Hepatocyte (in vitro differentiated cells): ENCODE results near the gene NR2C2. TPM values are rescaled to one million over a fixed set of nuclear protein-coding genes. Genes with fewer than 3 reads are reported as not detected.

Experiments used
- DNase-seq: peaks from one replicate; pipeline ENCODE4 v3.0.0-alpha.2; 2016; ENCODE audit warnings: low spot score
- H2AFZ ChIP-seq: fragments of 200-600 bp; sonication (generic); 2 replicates; pipeline ENCODE4 v1.6.0; 2016; ENCODE audit warnings: antibody characterized with exemption, mild to moderate bottlenecking
- H3K27ac ChIP-seq: fragments of 200-600 bp; sonication (generic); 2 replicates; pipeline ENCODE4 v1.5.1; 2016; ENCODE audit warnings: mild to moderate bottlenecking
- H3K27me3 ChIP-seq: fragments of 200-600 bp; sonication (generic); 2 replicates; pipeline ENCODE4 v1.6.1; 2016
- H3K36me3 ChIP-seq: fragments of 200-600 bp; sonication (generic); replicated peaks from 2 replicates; pipeline ENCODE4 v1.5.1; 2016; ENCODE audit warnings: low read depth; ENCODE audit not compliant: insufficient read depth
- H3K4me1 ChIP-seq: fragments of 200-600 bp; sonication (generic); 2 replicates; pipeline ENCODE4 v1.5.1; 2016; ENCODE audit warnings: mild to moderate bottlenecking, moderate library complexity; ENCODE audit not compliant: insufficient read depth
- H3K4me2 ChIP-seq: fragments of 200-600 bp; sonication (generic); 2 replicates; pipeline ENCODE4 v1.6.0; 2016
- H3K4me3 ChIP-seq: fragments of 200-600 bp; sonication (generic); 2 replicates; pipeline ENCODE4 v1.5.1; 2016; ENCODE audit warnings: mild to moderate bottlenecking
- H3K79me2 ChIP-seq: fragments of 200-600 bp; sonication (generic); 2 replicates; pipeline ENCODE4 v1.6.0; 2017; ENCODE audit warnings: mild to moderate bottlenecking
- H3K9me2 ChIP-seq: fragments of 200-600 bp; sonication (generic); replicated peaks from 2 replicates; pipeline ENCODE4 v1.6.0; 2017; ENCODE audit warnings: mild to moderate bottlenecking; ENCODE audit not compliant: insufficient read depth
- H3K9me3 ChIP-seq: fragments of 200-600 bp; sonication (generic); 2 replicates; pipeline ENCODE4 v1.5.1; 2016; ENCODE audit warnings: low read depth, mild to moderate bottlenecking
- H4K20me1 ChIP-seq: fragments of 200-600 bp; sonication (generic); 2 replicates; pipeline ENCODE4 v1.6.0; 2016; ENCODE audit warnings: mild to moderate bottlenecking; ENCODE audit not compliant: insufficient read depth, poor library complexity, severe bottlenecking
- CTCF ChIP-seq: fragments of 200-600 bp; sonication (generic); IDR thresholded peaks from 2 replicates; pipeline ENCODE4 v1.5.1; 2016; ENCODE audit warnings: antibody characterized with exemption, mild to moderate bottlenecking; ENCODE audit not compliant: poor library complexity
- EZH2 ChIP-seq: fragments of 200-600 bp; sonication (generic); IDR thresholded peaks from 2 replicates; pipeline ENCODE4 v1.6.1; 2016; ENCODE audit warnings: antibody characterized with exemption, mild to moderate bottlenecking, borderline replicate concordance
- EZH2phosphoT487 ChIP-seq: fragments of 200-600 bp; sonication (generic); IDR thresholded peaks from one replicate; pipeline ENCODE4 v1.6.1; 2018; ENCODE audit warnings: antibody characterized with exemption, mild to moderate bottlenecking, low read depth, moderate library complexity; ENCODE audit not compliant: unreplicated experiment, severe bottlenecking
- WGBS: methylation state at CpG from one replicate; pipeline ENCODE4 v1.1.6; 2016; ENCODE audit warnings: low lambda C conversion rate; ENCODE audit errors: missing lambda C conversion rate; 5-methylcytosine and 5-hydroxymethylcytosine counted together
- polyA plus RNA-seq: library from polyadenylated mRNA; unstranded; fragments of >200 nt; fragmentation: Nextera tagmentation; extraction: Ambion mirVana; gene quantifications from 2 replicates; pipeline ENCODE4 v1.2.1, GENCODE V29; 2016
- total RNA-seq: library from RNA; depleted of rRNA; stranded (reverse); fragments of >200 nt; gene quantifications from 2 replicates; pipeline ENCODE4 v1.2.3, GENCODE V29; 2014

NR2C2 gene
- total RNA-seq = 29.6 and 30.7 TPM in 2 replicates
- 14.7 and 20.4 TPM in 2 replicates for polyA plus RNA-seq

DNA sequence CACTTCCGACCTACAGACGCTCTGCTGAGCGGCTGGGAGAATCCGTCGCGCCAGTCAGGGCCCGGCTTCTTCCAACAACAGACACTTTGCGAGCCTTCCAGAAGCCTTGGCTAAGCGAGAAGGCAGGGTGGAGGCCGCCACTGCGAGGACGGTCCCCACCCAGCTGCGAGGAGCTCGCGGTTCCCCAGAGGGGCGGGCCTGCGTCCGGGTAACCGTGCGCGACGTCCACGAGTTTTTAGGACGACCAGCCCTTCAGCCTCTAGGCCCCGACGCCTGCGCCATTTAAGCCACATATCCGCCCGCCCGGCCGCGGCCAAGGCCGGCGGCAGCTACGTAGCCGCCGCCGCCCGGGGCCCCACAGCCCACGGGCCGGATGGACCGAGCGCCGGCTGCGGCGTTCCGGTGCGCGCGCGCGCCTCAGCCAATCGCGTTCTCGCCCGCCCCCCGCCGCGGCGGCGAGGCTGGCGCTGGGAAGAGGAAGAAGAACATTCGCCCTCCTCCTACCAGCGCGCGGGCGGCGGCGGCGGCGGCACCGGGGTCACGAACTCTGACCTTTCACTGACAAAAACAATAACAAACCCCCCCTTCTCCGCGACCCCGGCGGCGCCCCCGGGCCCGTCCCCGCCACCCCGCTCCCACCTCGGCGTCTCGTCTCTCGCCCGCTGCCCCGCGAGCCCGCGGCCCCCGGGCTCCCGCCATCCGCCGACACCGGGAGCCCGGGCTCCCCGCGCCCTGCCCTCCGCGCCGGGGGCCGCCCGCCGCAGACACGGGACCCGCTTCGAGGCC, at the start of gene NR2C2:
NR2C2 (plus strand) TSS at position 484 of the 786 bp plus-strand sequence. CDS start 56,332 bp downstream, outside the sequence.
- Histone ChIP-seq H3K4me3 (peak within 1 kb of the TSS; percentile 45), H3K4me2 (peak within 1 kb of the TSS; percentile 89), H3K79me2 (peaks cover 82% of the 10 kb centered on the region), H3K27ac (peak within 1 kb of the TSS; percentile 98), H3K9me2 (no peaks in the 10 kb centered on the region), H4K20me1 (peaks cover 9% of the 10 kb centered on the region), H2AFZ (peak within 1 kb of the TSS; percentile 76), H3K4me1 (peaks cover 23% of the 10 kb centered on the region), H3K27me3 (no peaks in the 10 kb centered on the region), H3K36me3 (no peaks in the 10 kb centered on the region), H3K9me3 (no peaks in the 10 kb centered on the region)
- TF ChIP-seq CTCF (no peak), EZH2phosphoT487 (no peak), EZH2 (no peak)
- peak; percentile 93 for DNase-seq
- 2% methylated on average over 72 of the region's 108 CpGs for WGBS

GRCh38 chr3:14898929-14899328, 48.5 kb upstream of the NR2C2 start:
- Histone ChIP-seq H3K9me3 (no peaks in the 10 kb centered on the region), H3K27ac (no peak overlapping the region), H3K9me2 (no peaks in the 10 kb centered on the region), H3K27me3 (no peaks in the 10 kb centered on the region), H4K20me1 (no peaks in the 10 kb centered on the region), H3K36me3 (no peaks in the 10 kb centered on the region), H3K4me2 (no peak overlapping the region), H3K4me3 (no peak overlapping the region), H3K4me1 (no peaks in the 10 kb centered on the region), H3K79me2 (no peaks in the 10 kb centered on the region), H2AFZ (no peak overlapping the region)
- TF ChIP-seq EZH2 (no peak), CTCF (no peak), EZH2phosphoT487 (no peak)
- no peak for DNase-seq
- 76% methylated on average over 7 of the region's 7 CpGs for WGBS

- Histone ChIP-seq H3K9me2 (no peaks in the 10 kb centered on the region), H3K4me2 (no peak overlapping the region), H4K20me1 (no peaks in the 10 kb centered on the region)
Observed at GRCh38 chr3:14899993-14900618, 47.3 kb upstream of the NR2C2 start.

More at GRCh38 chr3:14899993-14900618, 47.3 kb upstream of the NR2C2 start:
- Histone ChIP-seq H2AFZ (no peak overlapping the region), H3K27me3 (no peaks in the 10 kb centered on the region), H3K9me3 (no peaks in the 10 kb centered on the region), H3K36me3 (no peaks in the 10 kb centered on the region), H3K4me1 (no peaks in the 10 kb centered on the region), H3K4me3 (no peak overlapping the region), H3K27ac (no peak overlapping the region), H3K79me2 (no peaks in the 10 kb centered on the region)
- WGBS = 69% methylated on average over 9 of the region's 9 CpGs
- TF ChIP-seq CTCF (peak; percentile 6), EZH2phosphoT487 (no peak), EZH2 (no peak)
- DNase-seq = peak; percentile 56
